Type B pancreatic cell (in vitro differentiated cells): ENCODE results near the gene GPR37. TPM values are rescaled to one million over a fixed set of nuclear protein-coding genes. Genes with fewer than 3 reads are reported as not detected.

Experiments used
- DNase-seq: peaks from one replicate; pipeline ENCODE4 v3.0.0; 2021; ENCODE audit warnings: mixed read lengths; ENCODE audit not compliant: unreplicated experiment; ENCODE audit errors: extremely low spot score
- H3K27ac Mint-ChIP-seq: 2 replicates; pipeline ENCODE4 v1.8.0; 2021; ENCODE audit warnings: mild to moderate bottlenecking, mixed read lengths
- H3K27me3 Mint-ChIP-seq: 2 replicates; pipeline ENCODE4 v1.8.0; 2021; ENCODE audit warnings: mixed read lengths
- H3K36me3 Mint-ChIP-seq: 2 replicates; pipeline ENCODE4 v1.8.0; 2021; ENCODE audit warnings: mixed read lengths
- H3K4me1 Mint-ChIP-seq: one replicate; pipeline ENCODE4 v1.8.0; 2021; ENCODE audit warnings: mixed read lengths; ENCODE audit not compliant: unreplicated experiment
- H3K4me3 Mint-ChIP-seq: 2 replicates; pipeline ENCODE4 v1.8.0; 2021; ENCODE audit warnings: mild to moderate bottlenecking, mixed read lengths
- H3K9me3 Mint-ChIP-seq: 2 replicates; pipeline ENCODE4 v1.8.0; 2021; ENCODE audit warnings: mixed read lengths
- total RNA-seq: library from RNA; stranded (reverse); gene quantifications from 2 replicates; pipeline ENCODE4 v1.2.1, GENCODE V29; 2021; ENCODE audit warnings: low replicate concordance
- TF ChIP-seq, protein P1 (sequence below): fragments of 200-600 bp; sonication (generic); conservative IDR thresholded peaks from 2 replicates; pipeline ENCODE4 v1.5.0; 2021; ENCODE audit warnings: antibody characterized with exemption, mild to moderate bottlenecking

GPR37 gene
- total RNA-seq, 1 donor from 2014 or later, result 7.9 TPM

GRCh38 chr7:124808206-124808605 lies 42.6 kb upstream of the GPR37 start:
- Mint-ChIP-seq H3K4me1 (no peaks in the 10 kb centered on the region), H3K36me3 (no peaks in the 10 kb centered on the region), H3K4me3 (no peak overlapping the region), H3K27ac (no peak overlapping the region), H3K9me3 (no peaks in the 10 kb centered on the region), H3K27me3 (no peaks in the 10 kb centered on the region)
- TF ChIP-seq, protein P1, sequence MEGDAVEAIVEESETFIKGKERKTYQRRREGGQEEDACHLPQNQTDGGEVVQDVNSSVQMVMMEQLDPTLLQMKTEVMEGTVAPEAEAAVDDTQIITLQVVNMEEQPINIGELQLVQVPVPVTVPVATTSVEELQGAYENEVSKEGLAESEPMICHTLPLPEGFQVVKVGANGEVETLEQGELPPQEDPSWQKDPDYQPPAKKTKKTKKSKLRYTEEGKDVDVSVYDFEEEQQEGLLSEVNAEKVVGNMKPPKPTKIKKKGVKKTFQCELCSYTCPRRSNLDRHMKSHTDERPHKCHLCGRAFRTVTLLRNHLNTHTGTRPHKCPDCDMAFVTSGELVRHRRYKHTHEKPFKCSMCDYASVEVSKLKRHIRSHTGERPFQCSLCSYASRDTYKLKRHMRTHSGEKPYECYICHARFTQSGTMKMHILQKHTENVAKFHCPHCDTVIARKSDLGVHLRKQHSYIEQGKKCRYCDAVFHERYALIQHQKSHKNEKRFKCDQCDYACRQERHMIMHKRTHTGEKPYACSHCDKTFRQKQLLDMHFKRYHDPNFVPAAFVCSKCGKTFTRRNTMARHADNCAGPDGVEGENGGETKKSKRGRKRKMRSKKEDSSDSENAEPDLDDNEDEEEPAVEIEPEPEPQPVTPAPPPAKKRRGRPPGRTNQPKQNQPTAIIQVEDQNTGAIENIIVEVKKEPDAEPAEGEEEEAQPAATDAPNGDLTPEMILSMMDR, result no peak
- no peak for DNase-seq

- H3K27me3 Mint-ChIP-seq, result no peaks in the 10 kb centered on the region
Observed at GRCh38 chr7:124801330-124801895, 35.8 kb upstream of the GPR37 start.

DNA sequence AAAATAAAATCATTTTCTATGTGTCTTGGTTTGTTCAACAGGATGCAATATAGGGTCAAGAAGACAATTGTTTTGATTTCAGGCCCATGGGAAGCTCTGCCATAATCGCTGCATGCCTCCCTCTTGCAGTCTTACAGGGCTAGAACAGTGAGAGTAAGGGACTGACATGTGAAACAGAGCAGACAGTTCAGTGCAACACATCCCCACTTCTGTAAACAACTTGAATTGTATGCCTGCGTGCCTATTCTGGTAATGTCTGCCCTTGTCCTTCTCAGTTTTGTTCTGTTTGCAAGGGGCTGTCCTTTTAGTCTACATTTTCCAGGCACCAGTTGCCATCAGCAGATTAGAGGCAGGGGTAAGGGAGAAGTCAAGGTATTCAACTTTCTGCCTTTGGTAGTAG lies 34.8 kb upstream of the GPR37 start:
- Mint-ChIP-seq H3K4me1 (no peaks in the 10 kb centered on the region), H3K9me3 (peaks cover 7% of the 10 kb centered on the region), H3K27ac (no peak overlapping the region), H3K4me3 (no peak overlapping the region), H3K36me3 (no peaks in the 10 kb centered on the region), H3K27me3 (no peaks in the 10 kb centered on the region)
- no peak for DNase-seq
- TF ChIP-seq, protein P1, result no peak

More at GRCh38 chr7:124801330-124801895, 35.8 kb upstream of the GPR37 start:
- TF ChIP-seq, protein P1, result no peak
- H3K4me3 Mint-ChIP-seq, result no peak overlapping the region
- no peak overlapping the region for H3K27ac Mint-ChIP-seq
- DNase-seq, result no peak
- H3K36me3 Mint-ChIP-seq, result no peaks in the 10 kb centered on the region
- H3K4me1 Mint-ChIP-seq, result no peaks in the 10 kb centered on the region
- peaks cover 3% of the 10 kb centered on the region for H3K9me3 Mint-ChIP-seq

DNA sequence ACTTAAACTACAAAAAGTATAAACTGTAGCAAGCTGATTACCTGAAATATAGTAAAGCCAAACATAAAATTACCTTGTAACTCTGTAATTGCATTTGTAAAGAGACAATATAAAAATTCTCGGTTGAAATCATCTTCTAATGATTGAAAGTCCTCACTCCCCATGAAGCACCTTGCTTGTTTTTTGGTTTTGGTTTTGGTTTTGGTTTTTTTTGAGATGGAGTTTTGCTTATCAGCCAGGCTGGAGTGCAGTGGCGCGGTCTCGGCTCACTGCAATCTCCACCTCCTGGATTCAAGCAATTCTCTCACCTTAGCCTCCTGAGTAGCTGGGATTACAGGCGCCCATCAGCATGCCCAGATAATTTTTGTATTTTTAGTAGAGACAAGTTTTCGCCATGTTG lies 33.9 kb upstream of the GPR37 start:
- Mint-ChIP-seq H3K36me3 (no peaks in the 10 kb centered on the region), H3K4me1 (no peaks in the 10 kb centered on the region), H3K4me3 (no peak overlapping the region), H3K27ac (no peak overlapping the region), H3K9me3 (peaks cover 7% of the 10 kb centered on the region), H3K27me3 (no peaks in the 10 kb centered on the region)
- no peak for DNase-seq
- TF ChIP-seq, protein P1, result no peak

- Mint-ChIP-seq H3K4me1 (no peaks in the 10 kb centered on the region), H3K36me3 (no peaks in the 10 kb centered on the region), H3K27me3 (no peaks in the 10 kb centered on the region), H3K4me3 (no peak overlapping the region), H3K27ac (no peak overlapping the region), H3K9me3 (peaks cover 7% of the 10 kb centered on the region)
- no peak for DNase-seq
- TF ChIP-seq, protein P1, result no peak
Observed at GRCh38 chr7:124796771-124797170, 31.2 kb upstream of the GPR37 start.

DNA sequence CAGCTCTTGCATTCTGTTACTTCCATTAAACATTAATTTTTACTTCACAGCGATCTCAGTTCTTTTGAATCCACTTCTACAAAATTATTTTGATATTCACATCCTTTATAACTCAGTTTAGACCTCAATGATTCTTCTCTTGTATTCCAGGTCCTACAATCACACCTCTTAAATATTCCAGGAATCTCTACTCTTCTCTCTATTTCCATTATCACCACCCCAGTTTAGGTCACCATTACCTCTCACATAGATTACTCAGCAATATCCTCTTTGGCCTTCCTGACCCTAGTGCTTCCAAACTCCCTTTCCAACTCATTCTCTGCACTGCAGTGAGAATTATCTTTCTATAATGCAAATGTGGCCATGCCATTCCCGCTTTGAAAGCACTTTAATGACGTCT lies 27.1 kb upstream of the GPR37 start:
- no peaks in the 10 kb centered on the region for H3K27me3 Mint-ChIP-seq
- TF ChIP-seq, protein P1, result no peak
- peaks cover 7% of the 10 kb centered on the region for H3K9me3 Mint-ChIP-seq
- no peak overlapping the region for H3K4me3 Mint-ChIP-seq
- no peaks in the 10 kb centered on the region for H3K4me1 Mint-ChIP-seq
- no peak for DNase-seq
- H3K27ac Mint-ChIP-seq, result no peak overlapping the region
- H3K36me3 Mint-ChIP-seq, result no peaks in the 10 kb centered on the region
